Stimulated activated CD4-positive, alpha-beta T cell treated with anti-CD3 and anti-CD28 coated beads, Interleukin-4, amount 100 ng/mL, for 24 hours (primary cell): ENCODE data around the gene MRRF.
"Not testable (repeated sequence)": the region's sequence is repeated elsewhere in the genome, so short reads cannot be mapped to it uniquely, and the experiment has no call there.

Source experiments
- DNase-seq: peaks from one replicate; pipeline ENCODE4 v3.0.0-alpha.2; 2020

Gene MRRF

GRCh38 chr9:122363131-122363530 is 98.4 kb downstream of the MRRF start:
- not testable (repeated sequence) for DNase-seq

- DNase-seq, result no peak
These were observed 99.6 kb downstream of the MRRF start for GRCh38 chr9:122364117-122364782.

- no peak for DNase-seq
These were observed 100.1 kb downstream of the MRRF start for GRCh38 chr9:122364783-122365150.

- DNase-seq, result no peak
These were observed 101.5 kb downstream of the MRRF start for GRCh38 chr9:122366074-122366660.

GRCh38 chr9:122367065-122367464 is 102.4 kb downstream of the MRRF start:
- no peak for DNase-seq

- no peak for DNase-seq
These were observed 103.2 kb downstream of the MRRF start for GRCh38 chr9:122367774-122368460.

GRCh38 chr9:122368642-122369041 is 104.0 kb downstream of the MRRF start:
- no peak for DNase-seq

GRCh38 chr9:122370303-122370702 is 105.6 kb downstream of the MRRF start:
- no peak for DNase-seq

- DNase-seq, result no peak
These were observed 106.4 kb downstream of the MRRF start, which contains the start of gene PTGS1 for GRCh38 chr9:122370869-122371755. Gene PTGS1 (plus strand): TSS chr9:122371024. CDS start chr9:122371085, 61 bp downstream.

- DNase-seq, result no peak
These were observed 107.2 kb downstream of the MRRF start for GRCh38 chr9:122371846-122372245.

GRCh38 chr9:122372856-122373845 is 108.5 kb downstream of the MRRF start:
- DNase-seq, result no peak

GRCh38 chr9:122374885-122375420 is 110.3 kb downstream of the MRRF start:
- no peak for DNase-seq

- no peak for DNase-seq
These were observed 112.1 kb downstream of the MRRF start for GRCh38 chr9:122376796-122377195.

GRCh38 chr9:122377241-122378164 is 112.8 kb downstream of the MRRF start:
- DNase-seq, result no peak

- DNase-seq, result no peak
These were observed 113.6 kb downstream of the MRRF start for GRCh38 chr9:122378236-122378635.

- no peak for DNase-seq
These were observed 114.7 kb downstream of the MRRF start for GRCh38 chr9:122379340-122379739.

- DNase-seq, result no peak
These were observed 115.6 kb downstream of the MRRF start for GRCh38 chr9:122380293-122380692.
